Tongue (tissue), 2 donors: ENCODE data around the gene DYNC1H1. TPM values are rescaled to one million over a fixed set of nuclear protein-coding genes. Genes with fewer than 3 reads are reported as not detected.

Source experiments
- DNase-seq: peaks from one replicate; pipeline ENCODE4 v3.0.0-alpha.2; 2015
- total RNA-seq: library from RNA; depleted of rRNA; stranded (reverse); fragments of >200 nt; gene quantifications from one replicate; pipeline ENCODE4 v1.2.3, GENCODE V29; 2014

The DYNC1H1 gene
- total RNA-seq = 610 TPM

DNA sequence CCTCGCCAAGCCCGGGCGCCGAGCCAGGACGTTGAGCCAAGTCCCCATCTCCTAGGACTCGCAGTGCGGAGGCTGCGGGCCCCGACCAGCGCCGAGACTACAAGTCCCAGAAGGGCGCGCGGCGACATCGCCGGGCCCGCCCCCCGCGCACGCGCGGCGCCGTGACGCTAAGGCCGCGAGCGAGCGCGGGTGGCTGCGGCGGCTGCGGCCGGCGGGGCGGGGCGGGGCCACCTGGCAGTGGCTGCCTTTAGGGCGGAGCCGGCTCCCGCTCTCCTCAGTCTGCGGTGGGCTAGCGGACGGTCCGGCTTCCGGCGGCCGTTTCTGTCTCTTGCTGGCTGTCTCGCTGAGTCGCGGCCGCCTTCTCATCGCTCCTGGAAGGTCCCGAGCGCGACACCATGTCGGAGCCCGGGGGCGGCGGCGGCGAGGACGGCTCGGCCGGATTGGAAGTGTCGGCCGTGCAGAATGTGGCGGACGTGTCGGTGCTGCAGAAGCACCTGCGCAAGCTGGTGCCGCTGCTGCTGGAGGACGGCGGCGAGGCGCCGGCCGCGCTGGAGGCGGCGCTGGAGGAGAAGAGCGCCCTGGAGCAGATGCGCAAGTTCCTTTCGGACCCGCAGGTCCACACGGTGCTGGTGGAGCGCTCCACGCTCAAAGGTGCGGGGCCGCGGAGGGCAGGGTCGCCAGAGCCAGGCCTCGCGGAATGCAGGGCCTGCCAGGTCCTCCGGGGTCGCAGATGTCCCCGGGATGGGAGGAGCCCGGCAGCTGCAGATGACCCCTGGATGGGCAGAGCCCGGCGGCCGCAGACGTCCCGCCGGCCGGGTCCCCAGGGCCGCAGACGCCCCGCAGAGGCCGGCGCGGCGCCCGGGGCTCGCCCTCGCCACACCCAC, at the start of gene DYNC1H1:
TSS of gene DYNC1H1 (plus strand) at position 277 of the 884 bp plus-strand sequence. CDS start at position 396, 119 bp downstream.
- DNase-seq = peak; percentile 97

- DNase-seq = no peak
Observed at GRCh38 chr14:101915871-101916815, 48.2 kb upstream of the DYNC1H1 start.

GRCh38 chr14:101916816-101917412, 47.5 kb upstream of the DYNC1H1 start:
- DNase-seq = no peak

DNA sequence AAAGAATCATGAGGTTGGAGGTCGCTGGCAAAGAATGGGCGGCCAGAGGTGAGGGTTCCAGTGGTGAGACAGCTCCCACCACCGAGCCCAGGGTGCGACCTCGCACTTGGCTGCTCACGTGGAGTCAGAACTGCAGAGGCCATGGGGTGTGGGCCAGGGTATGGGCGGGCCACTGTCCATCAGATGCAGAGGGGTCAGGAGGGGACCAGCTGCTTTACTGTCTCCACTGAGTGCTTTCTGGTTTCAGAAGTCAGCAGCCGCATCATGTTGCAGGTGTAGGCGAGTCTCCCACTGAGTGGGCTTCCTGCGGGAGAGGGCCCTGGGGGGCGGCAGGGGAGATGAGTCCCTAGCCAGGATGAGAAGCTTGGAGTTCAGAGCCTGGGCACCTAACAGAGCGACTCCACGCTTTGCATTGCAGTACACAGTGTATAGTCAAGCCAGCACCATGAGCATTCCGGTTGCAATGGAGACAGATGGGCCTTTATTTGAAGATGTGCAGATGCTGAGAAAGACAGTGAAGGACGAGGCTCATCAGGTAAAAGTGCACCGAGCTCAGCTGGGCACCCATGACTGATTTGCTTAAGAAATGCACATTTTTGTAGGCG, 46.9 kb upstream of the DYNC1H1 start:
- no peak for DNase-seq

DNA sequence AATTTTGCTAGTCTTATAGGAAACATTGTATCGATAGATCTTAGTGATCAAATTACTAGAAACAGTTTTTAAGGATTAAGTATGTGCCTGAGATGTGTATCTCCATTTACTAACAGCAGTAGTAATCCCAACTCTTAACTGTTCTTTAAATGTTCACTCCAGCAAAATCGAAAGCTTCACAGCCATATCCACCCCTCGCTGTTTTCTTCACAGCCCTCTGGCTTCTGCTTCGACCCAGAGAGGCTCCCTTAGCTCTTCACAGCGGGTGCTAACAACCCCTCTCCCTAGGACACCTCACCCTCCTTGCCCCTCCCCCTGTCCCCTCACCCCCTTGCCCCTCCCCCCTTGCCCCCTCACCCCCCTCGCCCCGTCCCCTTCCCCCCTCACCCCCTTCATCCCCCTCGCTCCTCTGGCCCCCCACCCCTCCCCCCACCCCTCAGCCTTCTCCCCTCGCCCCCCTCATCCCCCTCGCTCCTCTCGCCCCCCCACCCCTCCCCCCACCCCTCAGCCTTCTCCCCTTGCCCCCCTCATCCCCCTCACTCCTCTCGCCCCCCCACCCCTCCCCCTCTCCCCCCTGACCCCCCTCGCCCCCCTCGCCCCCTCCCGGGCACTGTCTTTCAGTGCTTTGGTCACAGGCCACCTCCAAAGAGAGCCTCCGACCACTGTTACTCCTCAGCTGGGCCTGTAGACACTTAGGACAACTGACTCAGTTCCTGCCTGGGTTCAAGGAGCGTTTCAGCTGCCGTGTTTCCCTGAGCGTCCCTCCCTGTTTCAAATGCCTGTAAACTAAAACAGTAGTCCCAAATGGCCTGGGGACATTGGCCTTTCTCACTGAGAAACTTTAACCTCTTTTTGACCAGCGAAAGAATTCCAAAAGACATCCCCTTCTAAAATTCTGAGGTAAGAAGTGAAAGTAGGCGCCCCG, 46.0 kb upstream of the DYNC1H1 start:
- DNase-seq = no peak

GRCh38 chr14:101920271-101920670, 44.1 kb upstream of the DYNC1H1 start:
- no peak for DNase-seq

- DNase-seq = no peak
Observed at GRCh38 chr14:101922866-101923265, 41.5 kb upstream of the DYNC1H1 start.

- no peak for DNase-seq
Observed at GRCh38 chr14:101925152-101925551, 39.2 kb upstream of the DYNC1H1 start.

DNA sequence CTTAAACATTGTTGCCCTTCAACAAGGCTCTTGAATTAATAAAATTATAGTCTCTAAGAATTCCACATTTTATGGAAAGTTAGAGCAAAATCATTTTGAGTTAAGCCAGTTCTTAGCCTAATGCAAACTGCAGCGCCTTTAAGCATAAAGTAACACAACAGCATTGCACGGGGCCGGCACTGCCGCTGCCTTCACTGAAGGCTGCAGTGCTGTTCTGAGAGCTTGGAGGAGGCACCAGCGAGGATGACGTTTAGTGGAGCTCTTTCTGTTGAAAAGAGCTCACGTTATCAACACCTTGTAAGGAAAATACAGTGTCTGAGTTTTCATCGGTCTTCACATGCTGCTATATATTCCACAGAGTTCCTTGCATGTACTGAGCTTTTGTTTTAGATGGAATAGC, 38.3 kb upstream of the DYNC1H1 start:
- DNase-seq = no peak

DNA sequence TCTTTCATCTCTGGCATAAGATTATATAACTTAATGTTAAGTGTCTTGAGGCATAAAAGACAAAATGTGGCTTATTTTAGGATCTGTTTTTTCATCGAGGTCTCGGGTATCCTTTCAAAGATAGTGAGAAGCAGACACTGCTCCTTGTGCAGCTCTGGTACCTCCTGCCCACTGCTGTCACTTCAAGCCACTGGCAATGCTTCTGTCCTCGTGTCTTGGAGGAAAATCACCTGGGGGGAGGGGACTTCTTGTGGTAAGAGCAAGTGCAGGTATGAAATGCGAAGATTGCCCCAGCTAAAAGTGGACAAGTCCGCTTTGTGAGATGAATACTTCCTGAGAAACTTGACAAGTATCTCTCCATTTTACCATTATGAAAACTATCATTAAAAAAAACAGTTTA, 37.8 kb upstream of the DYNC1H1 start:
- no peak for DNase-seq

DNA sequence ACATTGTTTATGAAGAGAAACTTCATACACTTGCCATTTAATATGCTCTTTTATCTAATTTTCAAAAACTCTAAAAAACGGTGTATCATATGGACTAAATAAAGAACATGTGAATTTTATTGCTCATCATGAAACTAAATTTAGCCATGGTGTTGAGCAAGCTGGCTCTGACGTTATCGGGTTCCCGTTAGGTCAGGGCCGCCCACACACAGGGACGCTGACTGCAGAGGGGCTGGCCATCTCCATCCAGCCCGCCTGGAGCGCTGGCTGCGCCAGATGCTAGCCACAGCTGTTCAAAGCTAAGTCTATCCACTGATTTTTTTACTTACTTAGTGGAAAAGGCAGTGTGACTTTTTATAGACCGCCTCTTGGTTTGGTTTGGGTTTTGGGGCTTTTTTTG, 36.5 kb upstream of the DYNC1H1 start:
- peak; percentile 90 for DNase-seq

GRCh38 chr14:101928415-101928841, 35.9 kb upstream of the DYNC1H1 start:
- DNase-seq = no peak

DNA sequence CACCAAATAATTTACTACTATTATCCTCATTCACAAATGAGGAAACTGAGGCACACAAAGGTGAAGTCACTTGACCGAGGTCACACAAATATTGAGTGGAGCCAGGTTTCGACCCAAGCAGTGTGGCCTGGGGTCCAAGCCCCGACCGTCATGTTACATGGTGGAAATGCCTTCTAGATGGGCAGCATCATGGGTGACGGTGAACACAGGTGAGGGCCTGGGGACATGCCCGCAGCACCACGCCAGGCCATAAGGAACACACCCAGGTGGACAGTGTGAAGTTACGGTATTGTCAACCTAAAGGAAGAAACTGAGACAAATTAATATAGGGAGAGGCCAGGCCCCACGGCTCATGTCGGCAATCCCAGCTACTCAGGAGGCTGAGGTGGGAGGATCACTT, 35.3 kb upstream of the DYNC1H1 start:
- DNase-seq = no peak

DNA sequence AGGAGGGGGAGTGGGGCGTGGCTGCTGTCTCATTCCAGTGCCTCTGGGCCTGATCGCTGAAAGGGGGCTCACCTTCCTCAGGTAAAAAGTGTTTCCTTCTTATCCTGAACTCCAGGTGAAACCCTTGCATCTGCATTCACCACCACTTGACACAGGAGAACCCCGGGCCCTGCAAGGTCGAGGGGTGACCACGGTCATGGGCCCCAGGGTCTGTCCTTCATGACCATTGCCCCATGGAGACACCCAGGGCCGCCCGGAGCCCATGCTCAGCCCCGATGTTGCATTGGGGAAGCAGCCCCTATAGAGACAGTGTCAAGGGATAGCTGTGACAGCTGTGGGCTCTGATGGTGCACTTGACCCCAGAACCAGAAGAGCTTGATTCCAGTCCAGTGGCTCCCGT, 34.4 kb upstream of the DYNC1H1 start:
- DNase-seq = no peak

GRCh38 chr14:101932673-101933072, 31.7 kb upstream of the DYNC1H1 start:
- no peak for DNase-seq

DNA sequence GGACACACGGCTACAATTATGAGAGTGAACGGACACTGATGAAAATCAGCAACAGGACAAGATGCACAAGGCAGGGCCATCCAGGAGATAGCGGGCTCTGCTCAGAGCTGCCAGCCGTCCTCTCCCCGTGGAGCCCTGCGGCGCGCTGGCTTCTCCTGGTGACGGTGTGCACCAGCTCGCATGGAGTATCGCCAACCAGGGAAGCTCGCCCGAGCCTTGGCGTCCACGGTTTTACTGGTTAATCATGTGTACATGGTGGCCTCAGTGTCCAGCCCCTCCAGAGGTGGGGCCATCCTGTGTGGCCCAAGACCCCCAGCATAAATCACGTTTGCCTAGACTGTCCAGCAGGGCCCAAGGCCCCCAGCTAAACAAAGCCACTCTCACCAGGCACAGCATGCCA, 31.2 kb upstream of the DYNC1H1 start:
- DNase-seq = no peak

GRCh38 chr14:101934601-101935150, 29.7 kb upstream of the DYNC1H1 start:
- no peak for DNase-seq

- no peak for DNase-seq
Observed at GRCh38 chr14:101937926-101938767, 26.2 kb upstream of the DYNC1H1 start.

DNA sequence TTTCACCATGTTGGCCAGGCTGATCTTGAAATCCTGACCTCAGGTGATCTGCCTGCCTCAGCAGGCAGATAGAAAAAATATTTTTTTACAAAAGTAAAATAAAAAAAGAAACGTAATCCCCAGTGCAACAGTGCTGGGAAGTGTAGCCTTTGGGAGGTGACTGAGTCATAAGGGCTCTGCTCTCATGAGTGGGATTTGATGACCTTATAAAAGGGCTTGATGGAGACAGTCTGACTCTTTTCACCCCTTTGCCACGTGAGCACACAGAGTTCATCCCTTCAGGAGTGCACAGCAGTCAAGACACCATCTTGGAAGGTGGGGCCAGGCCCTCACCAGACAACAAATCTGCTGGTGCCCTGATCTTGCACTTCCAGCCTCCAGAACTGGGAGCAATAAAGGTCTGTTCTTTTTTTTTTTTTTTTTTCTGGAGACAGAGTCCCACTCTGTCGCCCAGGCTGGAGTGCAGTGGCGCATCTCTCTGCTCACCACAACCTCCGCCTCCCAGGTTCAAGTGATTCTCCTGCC, 24.7 kb upstream of the DYNC1H1 start:
- DNase-seq = no peak
